ENCODE data around the gene SRSF1. TPM values are rescaled to one million over a fixed set of nuclear protein-coding genes. Genes with fewer than 3 reads are reported as not detected.

The SRSF1 gene
- total RNA-seq, 1 experiment from 2014 or later = 462 TPM

GRCh38 chr17:57962279-57963148 is 44.5 kb downstream of the SRSF1 start:
- H4K91ac ChIP-seq (ENCODE audit: insufficient read length, low read depth, low read length) = no peak overlapping the region
- H2AFZ ChIP-seq (ENCODE audit: low read length) = no peak overlapping the region
- WGBS (ENCODE audit: extremely low coverage, insufficient read length, low lambda C conversion rate) = no CpG with 5 or more reads among the region's 8 CpGs
- Mint-ChIP-seq H3K4me3 (no peak overlapping the region; a peak in 1 of 5 replicates), H3K27me3 (ENCODE audit: low read depth) (peaks cover 27% of the 10 kb centered on the region), H3K9me3 (no peaks in the 10 kb centered on the region), H3K4me1 (peaks cover 4 to 11% of the 10 kb centered on the region in 2 experiments), H3K36me3 (ENCODE audit: insufficient read depth in 1 of 3, low read depth in 3 of 3) (no peaks in the 10 kb centered on the region), H3K27ac (no peak overlapping the region)
- no peak overlapping the region for H2BK12ac ChIP-seq (ENCODE audit: insufficient read length, low read depth, low read length)
- TF ChIP-seq, protein P1, sequence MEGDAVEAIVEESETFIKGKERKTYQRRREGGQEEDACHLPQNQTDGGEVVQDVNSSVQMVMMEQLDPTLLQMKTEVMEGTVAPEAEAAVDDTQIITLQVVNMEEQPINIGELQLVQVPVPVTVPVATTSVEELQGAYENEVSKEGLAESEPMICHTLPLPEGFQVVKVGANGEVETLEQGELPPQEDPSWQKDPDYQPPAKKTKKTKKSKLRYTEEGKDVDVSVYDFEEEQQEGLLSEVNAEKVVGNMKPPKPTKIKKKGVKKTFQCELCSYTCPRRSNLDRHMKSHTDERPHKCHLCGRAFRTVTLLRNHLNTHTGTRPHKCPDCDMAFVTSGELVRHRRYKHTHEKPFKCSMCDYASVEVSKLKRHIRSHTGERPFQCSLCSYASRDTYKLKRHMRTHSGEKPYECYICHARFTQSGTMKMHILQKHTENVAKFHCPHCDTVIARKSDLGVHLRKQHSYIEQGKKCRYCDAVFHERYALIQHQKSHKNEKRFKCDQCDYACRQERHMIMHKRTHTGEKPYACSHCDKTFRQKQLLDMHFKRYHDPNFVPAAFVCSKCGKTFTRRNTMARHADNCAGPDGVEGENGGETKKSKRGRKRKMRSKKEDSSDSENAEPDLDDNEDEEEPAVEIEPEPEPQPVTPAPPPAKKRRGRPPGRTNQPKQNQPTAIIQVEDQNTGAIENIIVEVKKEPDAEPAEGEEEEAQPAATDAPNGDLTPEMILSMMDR (conservative IDR thresholded peaks at IDR 0.05) = no peak
- H2AK5ac ChIP-seq (ENCODE audit: insufficient read length, low read length) = no peak overlapping the region
- H2BK15ac ChIP-seq (ENCODE audit: low read depth, low read length) = no peak overlapping the region
- H3T11ph ChIP-seq (ENCODE audit: low read length) = no peak overlapping the region
- H2BK120ac ChIP-seq (ENCODE audit: low read depth, low read length, poor library complexity, severe bottlenecking) = no peak overlapping the region
- H3K9me3 ChIP-seq (ENCODE audit: control insufficient read depth, low read depth, low read length) = no peaks in the 10 kb centered on the region
- no peaks in the 10 kb centered on the region for H3K4me1 ChIP-seq (ENCODE audit: insufficient read depth, low read length)
- no peak overlapping the region for H2BK5ac ChIP-seq (ENCODE audit: insufficient read length, low read length)
- H4K20me1 ChIP-seq (ENCODE audit: control insufficient read depth, insufficient read depth, insufficient read length) = no peaks in the 10 kb centered on the region
- no peak overlapping the region for H4K5ac ChIP-seq (ENCODE audit: insufficient read length, low read depth, low read length)
- no peaks in the 10 kb centered on the region for H3K79me1 ChIP-seq (ENCODE audit: insufficient read depth, low read depth, low read length, poor library complexity, severe bottlenecking)
- H3K4me2 ChIP-seq (ENCODE audit: insufficient read depth, insufficient read length, low read length) = no peak overlapping the region
- no peak overlapping the region for H3K4ac ChIP-seq (ENCODE audit: low read depth, low read length)
- no peak overlapping the region for H3K9ac ChIP-seq (ENCODE audit: extremely low read depth, insufficient read length, low read length)
- no peak overlapping the region for H3K27ac ChIP-seq (ENCODE audit: insufficient read length, low read depth, low read length)
- H3K23me2 ChIP-seq (ENCODE audit: insufficient read length, low read depth, low read length, poor library complexity, severe bottlenecking) = no peaks in the 10 kb centered on the region
- no peak overlapping the region for H3K14ac ChIP-seq (ENCODE audit: insufficient read depth, low read length)
- no peak overlapping the region for H2BK20ac ChIP-seq (ENCODE audit: low read depth, low read length, poor library complexity, severe bottlenecking)
- no peak overlapping the region for H3K18ac ChIP-seq (ENCODE audit: insufficient read length, low read depth, low read length)
- H3K27me3 ChIP-seq (ENCODE audit: insufficient read depth, low read length) = no peaks in the 10 kb centered on the region; the same call in 1 of the 2 replicates
- H4K8ac ChIP-seq (replicated peaks; ENCODE audit: insufficient read length, low read depth, low read length) = no peak overlapping the region
- DNase-seq = no peak
- no peak overlapping the region for H3K56ac ChIP-seq (ENCODE audit: insufficient read length, low read depth, low read length)
- no peak overlapping the region for H3K23ac ChIP-seq (ENCODE audit: insufficient read length, low read depth, low read length)
- H3K79me2 ChIP-seq (ENCODE audit: insufficient read depth, low read length) = no peaks in the 10 kb centered on the region

Measured in H9 (cell line).